BLaER1 treated with 17β-estradiol and CSF1 and Interleukin-3, amounts not matched to agents 10 nM and 100 nM (cell line): ENCODE results near the gene PRKAR2B.
"Not testable (repeated sequence)": the region's sequence is repeated elsewhere in the genome, so short reads cannot be mapped to it uniquely, and the experiment has no call there.

ENCODE experiments used
- H3K27ac ChIP-seq, 11 experiments: shearing (Covaris generic); formaldehyde crosslinking; 2 replicates each; pipeline ENCODE4 v1.8.1; 2022
- H3K27me3 ChIP-seq, 11 experiments: shearing (Covaris generic); formaldehyde crosslinking; 2 replicates each; pipeline ENCODE4 v1.8.1; 2022
- H3K36me3 ChIP-seq, 11 experiments: shearing (Covaris generic); formaldehyde crosslinking; 2 replicates each; pipeline ENCODE4 v1.8.1; 2022
- H3K4me1 ChIP-seq, 10 experiments: shearing (Covaris generic); formaldehyde crosslinking; 2 replicates each; pipeline ENCODE4 v1.8.1; 2022
- H3K4me2 ChIP-seq, 11 experiments: shearing (Covaris generic); formaldehyde crosslinking; 2 replicates each; pipeline ENCODE4 v1.8.1; 2022
- H3K4me3 ChIP-seq, 10 experiments: shearing (Covaris generic); formaldehyde crosslinking; 2 replicates each; pipeline ENCODE4 v1.8.1; 2022
- H3K9ac ChIP-seq, 11 experiments: shearing (Covaris generic); formaldehyde crosslinking; 2 replicates each; pipeline ENCODE4 v1.8.1; 2022
- H3K9me3 ChIP-seq, 11 experiments: shearing (Covaris generic); formaldehyde crosslinking; replicated peaks in 1 of 11; 2 replicates each; pipeline ENCODE4 v1.8.1; 2022
- H4K20me1 ChIP-seq, 11 experiments: shearing (Covaris generic); formaldehyde crosslinking; 2 replicates each; pipeline ENCODE4 v1.8.1; 2022
- Cebpa-rat ChIP-seq, 11 experiments: shearing (Covaris generic); IDR thresholded peaks; 2 replicates each; pipeline ENCODE4 v1.8.1; 2022

PRKAR2B gene

DNA sequence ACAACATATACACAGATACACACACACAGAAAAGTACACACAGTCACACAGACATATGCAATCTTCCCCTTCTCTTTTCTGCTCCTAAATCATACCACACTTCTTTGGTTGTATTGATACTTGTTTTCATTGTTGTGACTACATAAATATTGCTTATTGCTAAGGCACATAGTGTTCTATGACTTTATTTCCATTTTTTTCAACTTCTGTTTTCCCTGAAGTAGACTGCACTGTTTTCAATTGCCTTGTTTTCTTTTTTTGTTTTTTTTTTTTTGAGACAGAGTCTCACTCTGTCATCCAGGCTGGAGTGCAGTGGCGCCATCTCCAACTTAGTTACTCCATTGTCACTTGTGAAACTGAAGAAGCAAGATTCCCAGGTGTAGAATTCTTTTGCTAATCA, 10.0 kb upstream of the PRKAR2B start:
- no peak overlapping the region for H3K9ac ChIP-seq
- peaks cover 0 to 13% (median 7%) of the 10 kb centered on the region in 11 experiments; a peak in 8 of 22 replicates for H3K9me3 ChIP-seq
- no peak for TF ChIP-seq Cebpa-rat (IDR thresholded peaks at IDR 0.05)
- H3K27ac ChIP-seq, result no peak overlapping the region
- H3K4me3 ChIP-seq, result no peak overlapping the region
- peaks cover 4 to 38% (median 17%) of the 10 kb centered on the region in 10 experiments for H3K4me1 ChIP-seq
- H3K27me3 ChIP-seq, result no peaks in the 10 kb centered on the region
- H3K4me2 ChIP-seq, result 0 out of 22 replicates have a peak overlapping the region, but pooled peaks of 1 of the 11 experiments have one; percentile 47
- no peaks in the 10 kb centered on the region for H3K36me3 ChIP-seq
- no peaks in the 10 kb centered on the region for H4K20me1 ChIP-seq

GRCh38 chr7:107035446-107035845, 9.1 kb upstream of the PRKAR2B start:
- Histone ChIP-seq H3K36me3 (no peaks in the 10 kb centered on the region), H3K27me3 (no peaks in the 10 kb centered on the region), H4K20me1 (no peaks in the 10 kb centered on the region), H3K27ac (no peak overlapping the region), H3K4me3 (no peak overlapping the region), H3K9me3 (peaks cover 0 to 13% (median 7%) of the 10 kb centered on the region in 11 experiments; a peak in 8 of 22 replicates), H3K9ac (no peak overlapping the region), H3K4me1 (peaks cover 8 to 39% (median 17%) of the 10 kb centered on the region in 10 experiments; a peak in 19 of 20 replicates), H3K4me2 (peak overlapping the region in 6 of 11 experiments; percentile 0 to 47 (median 22); a peak in 10 of 22 replicates)
- no peak for TF ChIP-seq Cebpa-rat (IDR thresholded peaks at IDR 0.05)

DNA sequence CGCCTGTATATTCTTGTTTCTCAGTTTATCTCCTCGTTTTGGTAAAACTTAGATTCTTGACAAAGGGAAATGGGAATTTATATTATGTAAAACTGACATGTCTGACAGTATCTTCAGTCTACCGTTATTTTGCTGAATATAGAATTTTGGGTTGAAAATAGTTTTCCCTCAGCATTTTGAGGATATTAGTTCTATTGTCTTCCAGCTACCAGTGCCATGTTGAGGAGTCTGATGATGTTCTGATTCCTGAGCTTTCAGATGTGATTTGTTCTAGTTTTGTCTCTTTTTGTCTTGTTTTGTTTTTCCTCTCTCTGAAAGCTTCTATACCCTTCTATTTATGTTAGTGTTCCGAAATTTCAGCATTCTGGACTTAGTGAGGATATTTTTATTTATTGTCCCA, 8.0 kb upstream of the PRKAR2B start:
- Histone ChIP-seq H3K27me3 (no peaks in the 10 kb centered on the region), H3K4me3 (no peak overlapping the region), H3K27ac (no peak overlapping the region), H3K4me2 (no peak overlapping the region), H4K20me1 (no peaks in the 10 kb centered on the region), H3K4me1 (peaks cover 8 to 39% (median 18%) of the 10 kb centered on the region in 10 experiments; a peak in 19 of 20 replicates), H3K9me3 (peaks cover 0 to 13% (median 7%) of the 10 kb centered on the region in 11 experiments; a peak in 8 of 22 replicates), H3K9ac (no peak overlapping the region), H3K36me3 (no peaks in the 10 kb centered on the region)
- TF ChIP-seq Cebpa-rat (IDR thresholded peaks at IDR 0.05), result no peak

DNA sequence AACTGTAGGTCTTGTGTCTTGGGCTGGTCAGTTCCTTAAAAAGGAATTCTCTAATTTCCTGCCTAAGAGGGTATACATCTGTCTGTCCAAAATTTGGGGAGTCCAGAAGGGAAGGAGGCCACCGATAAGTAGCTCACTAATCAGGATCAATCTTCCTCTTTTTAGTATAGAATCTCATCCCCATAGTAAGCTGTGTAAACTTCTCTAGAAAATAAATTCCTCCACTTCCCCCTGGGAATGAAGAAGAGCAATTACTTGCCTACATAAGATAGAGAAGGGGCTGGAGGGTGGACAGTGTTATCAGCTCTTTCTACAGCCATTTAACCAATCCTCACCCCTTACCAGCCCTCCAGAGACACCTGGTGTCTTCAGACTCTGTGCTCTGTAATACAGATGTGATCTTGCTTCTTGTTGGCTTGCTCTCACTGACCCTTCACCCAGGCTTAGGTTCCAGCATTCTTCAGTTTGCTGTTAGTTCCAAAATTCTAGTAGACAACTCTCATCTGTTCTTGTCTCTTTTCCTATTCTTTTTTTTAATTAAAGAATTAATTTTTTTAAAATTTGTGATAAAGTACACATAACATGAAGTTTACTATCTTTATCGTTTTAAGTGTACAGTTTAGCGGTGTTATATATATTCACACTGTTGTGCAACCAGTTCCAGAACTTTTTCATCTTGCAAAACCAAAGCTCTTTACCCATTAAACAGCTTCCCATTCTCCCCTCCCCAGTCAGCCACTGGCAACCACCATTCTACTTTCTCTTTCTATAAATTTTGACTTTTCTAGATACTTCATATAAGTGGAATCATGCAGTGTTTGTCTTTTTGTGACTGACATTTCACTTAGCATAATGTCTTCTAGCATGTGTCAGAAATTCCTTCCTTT, 6.5 kb upstream of the PRKAR2B start:
- Histone ChIP-seq H3K4me3 (no peak overlapping the region), H3K9ac (no peak overlapping the region), H3K27ac (no peak overlapping the region), H4K20me1 (no peaks in the 10 kb centered on the region), H3K4me2 (peak overlapping the region in 5 of 11 experiments; percentile 14 to 44 (median 34); a peak in 4 of 22 replicates), H3K4me1 (peaks cover 8 to 39% (median 18%) of the 10 kb centered on the region in 10 experiments; a peak in 19 of 20 replicates), H3K36me3 (no peaks in the 10 kb centered on the region), H3K9me3 (peaks cover 0 to 17% (median 13%) of the 10 kb centered on the region in 11 experiments; a peak in 15 of 22 replicates), H3K27me3 (no peaks in the 10 kb centered on the region)
- TF ChIP-seq Cebpa-rat (IDR thresholded peaks at IDR 0.05), result no peak

DNA sequence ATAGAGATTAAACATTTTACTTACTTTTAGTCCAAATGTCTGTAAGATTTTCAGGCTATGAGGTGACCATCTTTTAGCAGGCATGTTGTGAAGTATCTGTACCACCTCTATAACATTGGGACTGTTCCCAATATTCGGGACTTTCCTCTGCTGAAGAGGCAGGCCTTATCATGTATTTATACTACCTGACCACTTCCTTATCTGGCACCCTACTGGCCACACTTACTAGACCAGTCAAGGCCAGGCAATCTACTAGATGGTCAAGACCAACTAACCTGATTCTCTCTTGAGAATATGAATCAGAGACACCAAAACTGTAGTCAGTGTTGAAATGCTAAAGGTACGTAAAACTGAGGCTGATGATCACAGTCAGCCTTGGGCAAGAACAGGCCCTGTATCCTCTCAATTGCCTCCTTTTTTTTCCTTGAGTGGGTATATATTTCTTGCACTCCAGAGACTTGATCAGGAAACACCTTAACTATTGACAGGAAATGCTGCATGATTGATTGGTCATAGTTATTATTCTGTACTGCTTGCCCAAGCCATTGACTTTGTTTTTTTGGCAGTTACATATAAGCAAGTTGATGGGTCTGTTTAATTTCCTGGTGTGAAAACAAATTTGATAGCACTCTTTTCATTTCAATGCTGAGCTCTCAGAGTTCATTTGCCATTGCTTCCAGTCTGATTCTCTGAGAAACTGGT, 5.2 kb upstream of the PRKAR2B start:
- TF ChIP-seq Cebpa-rat (IDR thresholded peaks at IDR 0.05), result no peak
- Histone ChIP-seq H3K27ac (no peak overlapping the region), H3K4me1 (peaks cover 8 to 43% (median 21%) of the 10 kb centered on the region in 10 experiments; a peak in 19 of 20 replicates)

DNA sequence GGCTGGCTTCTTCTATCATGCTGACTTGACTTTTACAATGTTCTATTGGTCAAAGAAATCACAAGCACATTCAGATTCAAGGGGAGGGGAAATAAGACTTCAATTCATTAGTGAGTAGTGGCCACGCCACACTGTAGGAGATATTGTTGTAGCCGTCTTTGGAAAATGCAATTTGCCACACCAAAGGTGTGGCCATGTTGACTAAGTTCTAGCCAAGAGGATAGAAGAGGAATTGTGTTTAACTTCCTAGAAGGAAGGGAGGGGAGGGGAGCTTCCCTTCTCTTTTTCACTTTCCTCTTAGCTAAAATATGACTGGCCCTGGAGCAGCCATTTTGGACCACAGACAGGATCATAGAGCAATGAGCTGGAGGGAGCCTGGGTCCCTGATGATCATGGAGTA, 3.4 kb upstream of the PRKAR2B start:
- H3K27me3 ChIP-seq, result peaks cover 7 to 15% (median 14%) of the 10 kb centered on the region in 11 experiments
- no peak overlapping the region for H3K27ac ChIP-seq
- H3K9me3 ChIP-seq, result peaks cover 0 to 15% (median 11%) of the 10 kb centered on the region in 11 experiments; a peak in 15 of 22 replicates
- H3K4me1 ChIP-seq, result peaks cover 8 to 37% (median 29%) of the 10 kb centered on the region in 10 experiments; a peak in 19 of 20 replicates
- peaks cover 0 to 4% (median 0%) of the 10 kb centered on the region in 11 experiments; a peak in 2 of 22 replicates for H4K20me1 ChIP-seq
- no peak overlapping the region; a peak in 1 of 22 replicates for H3K4me2 ChIP-seq
- H3K9ac ChIP-seq, result no peak overlapping the region
- no peak overlapping the region for H3K4me3 ChIP-seq
- no peak for TF ChIP-seq Cebpa-rat (IDR thresholded peaks at IDR 0.05)
- H3K36me3 ChIP-seq, result no peaks in the 10 kb centered on the region

More for the DNA sequence above, 5.2 kb upstream of the PRKAR2B start:
- no peak overlapping the region for H3K9ac ChIP-seq
- H4K20me1 ChIP-seq, result no peaks in the 10 kb centered on the region
- peak overlapping the region in 8 of 11 experiments; percentile 15 to 51 (median 34); a peak in 13 of 22 replicates for H3K4me2 ChIP-seq
- peaks cover 0 to 17% (median 13%) of the 10 kb centered on the region in 11 experiments; a peak in 15 of 22 replicates for H3K9me3 ChIP-seq
- no peak overlapping the region for H3K4me3 ChIP-seq
- no peaks in the 10 kb centered on the region; a peak in 1 of 22 replicates for H3K27me3 ChIP-seq
- H3K36me3 ChIP-seq, result no peaks in the 10 kb centered on the region

GRCh38 chr7:107041764-107042163, 2.7 kb upstream of the PRKAR2B start:
- Histone ChIP-seq H4K20me1 (peaks cover 0 to 11% (median 0%) of the 10 kb centered on the region in 11 experiments; a peak in 2 of 22 replicates), H3K4me1 (peaks cover 8 to 39% (median 29%) of the 10 kb centered on the region in 10 experiments; a peak in 19 of 20 replicates), H3K27me3 (peaks cover 12 to 22% (median 21%) of the 10 kb centered on the region in 11 experiments)
- H3K4me2 ChIP-seq, H3K4me3 ChIP-seq, H3K9ac ChIP-seq, H3K36me3 ChIP-seq, H3K9me3 ChIP-seq, H3K27ac ChIP-seq: not testable (repeated sequence)

DNA sequence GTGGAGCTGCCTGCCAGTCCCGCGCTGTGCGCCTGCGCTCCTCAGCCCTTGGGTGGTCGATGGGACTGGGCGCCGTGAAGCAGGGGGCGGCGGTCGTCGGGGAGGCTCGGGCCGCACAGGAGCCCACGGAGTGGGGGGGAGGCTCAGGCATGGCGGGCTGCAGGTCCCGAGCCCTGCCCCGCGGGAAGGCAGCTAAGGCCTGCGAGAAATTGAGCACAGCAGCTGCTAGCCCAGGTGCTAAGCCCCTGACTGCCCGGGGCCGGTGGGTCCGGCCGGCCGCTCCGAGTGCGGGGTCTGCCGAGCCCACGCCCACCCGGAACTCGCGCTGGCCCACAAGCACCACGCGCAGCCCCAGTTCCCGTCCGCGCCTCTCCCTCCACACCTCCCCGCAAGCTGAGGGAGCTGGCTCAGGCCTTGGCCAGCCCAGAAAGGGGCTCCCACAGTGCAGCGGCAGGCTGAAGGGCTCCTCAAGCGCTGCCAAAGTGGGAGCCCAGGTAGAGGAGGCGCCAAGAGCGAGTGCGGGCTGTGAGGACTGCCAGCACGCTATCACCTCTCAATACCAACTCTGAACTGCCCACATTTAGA, 2.1 kb upstream of the PRKAR2B start:
- Histone ChIP-seq H4K20me1 (peaks cover 0 to 12% (median 0%) of the 10 kb centered on the region in 11 experiments; a peak in 2 of 22 replicates), H3K4me1 (peaks cover 8 to 39% (median 29%) of the 10 kb centered on the region in 10 experiments; a peak in 19 of 20 replicates), H3K27me3 (peaks cover 12 to 28% (median 25%) of the 10 kb centered on the region in 11 experiments)
- not testable (repeated sequence) for H3K4me3 ChIP-seq, H3K9me3 ChIP-seq, H3K27ac ChIP-seq, H3K36me3 ChIP-seq, H3K9ac ChIP-seq, H3K4me2 ChIP-seq
